Midbrain (tissue), 1 donor: ENCODE results near the gene TMED7.
"Not testable (repeated sequence)": the region's sequence is repeated elsewhere in the genome, so short reads cannot be mapped to it uniquely, and the experiment has no call there.

Experiments used
- DNase-seq: peaks from one replicate; lab custom pipeline; 2025; lab: John Stamatoyannopoulos, UW

Gene TMED7

GRCh38 chr5:115625579-115626444 lies at the start of gene TMED7:
TMED7 (minus strand) TSS chr5:115626036; CDS start chr5:115625792, 244 bp downstream.
- DNase-seq: peak; percentile 98

GRCh38 chr5:115674782-115675181 lies 48.9 kb upstream of the TMED7 start:
- DNase-seq: not testable (repeated sequence)

- DNase-seq: peak; percentile 40
Observed at GRCh38 chr5:115673596-115673995, 47.8 kb upstream of the TMED7 start.

- no peak for DNase-seq
Observed at GRCh38 chr5:115671939-115672338, 46.1 kb upstream of the TMED7 start.

- no peak for DNase-seq
Observed at GRCh38 chr5:115666023-115666422, 40.2 kb upstream of the TMED7 start.

GRCh38 chr5:115661563-115661962 lies 35.7 kb upstream of the TMED7 start:
- DNase-seq: no peak

- no peak for DNase-seq
Observed at GRCh38 chr5:115661101-115661500, 35.3 kb upstream of the TMED7 start.

- no peak for DNase-seq
Observed at GRCh38 chr5:115657881-115658233, 32.0 kb upstream of the TMED7 start.

- DNase-seq: no peak
Observed at GRCh38 chr5:115657125-115657880, 31.5 kb upstream of the TMED7 start.

GRCh38 chr5:115656404-115656803 lies 30.6 kb upstream of the TMED7 start:
- no peak for DNase-seq

- no peak for DNase-seq
Observed at GRCh38 chr5:115655994-115656393, 30.2 kb upstream of the TMED7 start.

GRCh38 chr5:115649541-115649940 lies 23.7 kb upstream of the TMED7 start:
- no peak for DNase-seq

- no peak for DNase-seq
Observed at GRCh38 chr5:115648056-115648455, 22.2 kb upstream of the TMED7 start.

- not testable (repeated sequence) for DNase-seq
Observed at GRCh38 chr5:115645386-115645785, 19.6 kb upstream of the TMED7 start.

GRCh38 chr5:115644046-115644445 lies 18.2 kb upstream of the TMED7 start:
- DNase-seq: no peak

GRCh38 chr5:115641948-115642347 lies 16.1 kb upstream of the TMED7 start:
- no peak for DNase-seq

- DNase-seq: no peak
Observed at GRCh38 chr5:115640274-115640673, 14.4 kb upstream of the TMED7 start.

GRCh38 chr5:115639377-115639776 lies 13.5 kb upstream of the TMED7 start:
- no peak for DNase-seq

GRCh38 chr5:115637507-115637906 lies 11.7 kb upstream of the TMED7 start:
- no peak for DNase-seq

- no peak for DNase-seq
Observed at GRCh38 chr5:115636008-115636407, 10.2 kb upstream of the TMED7 start.

- peak; percentile 88 for DNase-seq
Observed at GRCh38 chr5:115634343-115635132, 8.7 kb upstream of the TMED7 start.

- DNase-seq: no peak
Observed at GRCh38 chr5:115629903-115630302, 4.1 kb upstream of the TMED7 start.
